OCI-LY1 (cell line): ENCODE results near the gene MEOX2.

ENCODE experiments used
- CTCF ChIP-seq: fragments of 200-600 bp; sonication (generic), shearing (Covaris generic); IDR thresholded peaks from 2 replicates; pipeline ENCODE4 v1.5.1; 2017; ENCODE audit warnings: mild to moderate bottlenecking, antibody characterized with exemption, low read length, moderate library complexity, mixed read lengths
- EZH2 ChIP-seq: fragments of 200-600 bp; sonication (generic), shearing (Covaris generic); IDR thresholded peaks from 2 replicates; pipeline ENCODE4 v1.8.0; 2017; ENCODE audit warnings: borderline replicate concordance, mixed run types, mild to moderate bottlenecking, antibody characterized with exemption, low read length, moderate library complexity, mixed read lengths

GRCh38 chr7:15669443-15670090, 16.9 kb downstream of the MEOX2 start:
- no peak for TF ChIP-seq CTCF
- TF ChIP-seq EZH2: no peak
